GM03348 (cell line): ENCODE data around the gene CCDC71L.

Experiments used
- DNase-seq: peaks from one replicate; pipeline ENCODE4 v3.0.0; 2012; ENCODE audit warnings: low spot score

The CCDC71L gene

DNA sequence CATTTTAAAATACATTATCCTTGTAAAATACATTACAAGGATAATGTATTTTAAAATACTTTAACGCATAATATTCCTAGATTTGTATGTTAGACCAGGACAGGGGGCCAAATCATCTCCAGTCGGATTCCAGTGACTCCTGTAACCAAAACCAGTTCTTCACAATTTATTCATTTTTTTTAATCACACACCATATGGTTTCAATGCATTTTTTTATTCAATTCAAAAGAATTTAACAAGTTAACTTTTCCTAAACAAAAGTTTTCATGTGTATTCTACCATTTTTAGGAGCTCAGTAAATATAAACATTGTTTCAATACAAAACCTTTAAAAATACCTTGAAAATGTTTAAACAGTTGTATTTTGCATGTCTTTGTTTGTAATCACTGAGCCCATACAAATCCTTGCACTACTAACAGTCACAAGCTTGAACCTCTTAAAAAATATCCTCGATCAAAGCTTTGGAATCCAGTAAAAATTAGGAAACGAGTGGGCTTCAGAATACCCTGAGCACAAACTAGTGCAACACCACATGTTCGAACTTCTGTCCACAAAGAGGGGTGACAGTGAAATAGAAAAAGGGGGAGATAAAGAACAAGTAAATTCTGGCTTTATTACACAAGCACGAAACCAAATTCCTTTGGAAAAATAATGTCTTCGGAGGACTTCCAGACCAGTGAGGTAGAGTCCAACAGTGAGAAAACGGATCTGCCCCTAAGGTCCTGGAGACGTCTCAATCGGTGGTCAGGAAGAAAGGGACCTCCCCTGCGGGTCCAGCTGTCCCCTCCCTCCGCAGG, 1.6 kb downstream of the CCDC71L start:
- DNase-seq: no peak

DNA sequence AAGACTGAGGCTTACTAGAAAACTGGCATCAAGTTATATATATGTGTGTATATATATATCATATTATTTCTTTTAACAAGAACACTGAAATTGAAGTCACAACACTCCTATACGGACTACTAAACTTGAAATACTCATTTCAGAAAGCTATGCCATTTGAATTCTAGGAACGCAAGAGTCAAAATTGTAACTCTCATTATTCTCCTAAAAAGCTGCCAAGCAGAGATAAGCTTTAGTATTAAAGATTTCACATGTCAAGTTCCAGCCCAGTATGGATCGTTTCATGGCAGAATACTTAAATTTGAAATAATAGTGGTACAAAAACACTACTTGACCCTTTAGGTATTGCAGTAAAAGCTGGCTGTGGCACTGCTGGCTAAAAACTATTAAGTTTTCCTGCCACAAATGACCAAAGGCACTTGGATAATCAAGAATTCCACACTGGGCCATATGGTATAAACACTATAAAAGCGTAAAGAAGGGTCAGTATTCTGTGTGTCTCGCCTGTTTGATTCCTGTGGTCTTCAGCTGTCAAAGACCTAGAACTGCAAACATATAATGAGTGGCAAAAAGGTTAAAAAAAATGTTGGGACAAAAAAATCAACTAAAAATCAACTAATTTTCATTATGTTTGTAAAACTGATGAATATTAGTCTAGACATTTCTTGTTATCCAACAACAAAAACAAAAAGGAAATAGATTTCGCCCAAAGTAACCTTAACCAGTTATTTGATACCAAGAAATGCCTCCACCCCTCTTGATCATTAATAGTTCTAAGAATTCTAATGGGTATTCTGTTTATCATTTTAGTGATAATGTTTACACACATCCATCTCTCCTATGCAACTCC, 2.4 kb downstream of the CCDC71L start:
- no peak for DNase-seq

GRCh38 chr7:106657085-106657991, 3.6 kb downstream of the CCDC71L start:
- DNase-seq: peak; percentile 25

- DNase-seq: no peak
These were observed 5.1 kb downstream of the CCDC71L start for GRCh38 chr7:106655703-106656498.

DNA sequence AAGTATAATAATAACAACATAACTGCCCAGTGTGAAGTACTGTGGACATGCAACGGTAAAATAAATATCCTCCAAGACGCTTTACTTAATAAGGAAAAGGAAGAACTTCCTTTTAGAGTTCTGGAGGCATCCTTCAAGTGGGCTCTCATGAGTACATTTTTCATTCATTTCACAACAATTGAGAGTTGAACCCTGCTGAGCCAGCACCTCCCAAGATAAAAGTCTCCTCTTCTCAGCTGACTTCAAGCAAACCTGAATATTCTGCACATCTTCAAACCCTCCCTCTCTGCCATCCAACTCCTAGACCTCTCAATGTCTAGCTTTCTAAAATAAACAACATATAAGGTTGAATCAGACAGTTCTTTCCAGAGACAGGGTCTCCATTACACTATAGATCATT, 7.5 kb downstream of the CCDC71L start:
- DNase-seq: no peak

DNA sequence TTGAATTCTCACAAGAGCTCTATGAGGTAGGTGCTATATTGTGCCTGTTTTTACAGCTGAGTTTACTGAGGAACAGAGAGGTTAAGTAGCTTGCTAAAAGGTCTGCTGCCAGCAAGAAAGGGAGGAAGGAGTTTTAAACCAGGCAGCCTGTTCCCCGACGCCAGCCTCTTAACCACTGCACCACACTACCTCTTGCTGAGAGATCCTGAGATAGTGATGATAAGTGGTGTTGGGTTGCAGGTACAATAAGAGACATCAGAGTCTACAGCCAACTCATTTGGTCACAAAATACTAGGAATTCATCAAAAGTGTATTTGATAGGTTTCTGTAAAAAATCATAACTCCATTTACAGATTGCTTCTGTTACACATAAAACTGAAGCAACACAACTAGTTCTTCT, 8.0 kb downstream of the CCDC71L start:
- DNase-seq: no peak

DNA sequence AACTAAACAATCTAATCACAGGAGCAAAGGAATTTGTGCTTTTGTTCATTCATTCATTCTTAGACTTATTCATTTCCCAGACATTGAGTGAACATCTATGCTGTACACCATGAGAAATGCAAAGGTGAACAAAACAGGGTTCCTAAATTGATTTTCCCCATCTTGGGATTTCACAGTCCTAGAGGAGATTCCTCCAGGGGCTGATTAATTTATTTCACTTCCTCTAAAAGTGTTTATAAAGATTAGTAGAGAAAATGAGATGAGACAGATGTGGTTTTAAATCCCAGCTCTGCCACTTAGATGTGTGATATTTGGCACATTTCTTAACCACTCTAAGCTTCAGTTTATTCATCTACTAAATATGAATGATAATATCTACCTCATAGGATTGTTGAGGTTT, 8.9 kb downstream of the CCDC71L start:
- DNase-seq: no peak

- no peak for DNase-seq
These were observed 14.7 kb downstream of the CCDC71L start for GRCh38 chr7:106646256-106646655.

DNA sequence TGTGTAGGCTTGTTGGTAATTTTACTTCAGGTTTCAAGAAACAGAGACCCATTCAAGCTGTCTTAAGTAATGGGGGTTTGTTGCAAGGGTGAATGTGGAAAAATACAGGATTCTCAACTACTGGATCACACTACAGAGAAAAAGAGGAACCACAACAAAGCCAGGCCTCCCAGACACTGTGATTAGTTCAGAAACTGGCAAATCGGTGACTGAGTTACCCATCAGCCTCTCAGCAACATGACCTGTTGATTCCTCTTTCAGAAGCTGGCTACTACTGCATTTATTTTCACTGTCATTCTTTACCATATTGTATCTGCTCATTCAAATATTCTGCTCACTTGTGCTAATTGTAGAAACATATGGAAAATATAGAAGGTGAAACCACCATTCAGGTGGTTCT, 16.0 kb downstream of the CCDC71L start:
- DNase-seq: no peak

DNA sequence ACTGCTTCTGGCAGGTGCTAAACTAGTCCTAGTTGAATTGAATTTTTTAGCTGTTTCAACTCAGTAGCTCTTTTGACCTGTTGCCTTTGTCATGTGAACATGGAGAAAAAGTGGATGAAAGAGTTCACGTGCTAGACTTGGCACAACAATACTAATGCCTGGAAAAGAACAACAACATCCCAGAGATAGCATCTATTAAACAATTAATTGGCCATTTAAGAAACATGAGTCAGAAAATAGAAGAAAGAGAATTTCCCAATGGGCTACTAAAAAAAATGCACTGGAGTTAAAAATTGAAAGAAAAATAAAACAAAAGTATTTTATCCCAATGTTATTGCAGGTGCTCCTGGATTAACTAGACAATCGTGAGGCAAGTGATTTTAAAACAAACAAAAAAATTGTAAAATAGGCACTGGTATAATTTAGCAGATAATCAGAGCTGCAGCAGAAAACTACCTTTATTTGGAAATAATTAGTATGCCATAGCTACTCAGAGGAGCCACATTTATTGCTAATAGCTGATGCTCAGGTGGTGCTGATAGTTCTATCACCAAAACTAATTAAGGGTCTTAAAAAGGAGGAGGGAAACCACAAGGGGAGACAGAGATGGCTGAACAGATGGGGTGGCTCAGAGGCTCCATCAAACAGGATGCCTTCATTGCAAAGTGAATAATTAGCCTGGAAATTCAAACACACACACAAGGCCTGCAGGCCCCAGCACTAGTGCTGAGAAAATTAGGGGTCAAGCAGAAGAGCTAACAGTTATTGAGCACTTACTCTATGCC, 17.6 kb downstream of the CCDC71L start:
- DNase-seq: no peak

DNA sequence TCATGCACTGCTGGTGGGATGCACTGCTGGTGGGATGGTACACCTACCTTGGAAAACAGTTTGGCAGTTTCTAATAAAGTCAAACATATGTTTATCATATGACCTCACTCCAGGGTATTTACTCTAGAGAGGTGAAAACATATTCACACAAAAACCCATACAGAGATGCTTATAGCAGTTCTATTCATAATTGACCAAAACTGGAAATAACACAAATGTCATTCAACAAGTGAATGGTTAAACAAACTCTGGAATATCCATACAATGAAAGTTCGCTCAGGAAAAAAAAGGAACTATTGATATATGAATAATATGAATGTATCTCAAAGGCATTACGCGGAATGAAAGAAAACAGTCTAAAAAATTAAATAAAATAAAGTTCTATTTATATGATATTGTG, 19.5 kb downstream of the CCDC71L start:
- DNase-seq: no peak

- peak; percentile 13 for DNase-seq
These were observed 20.4 kb downstream of the CCDC71L start for GRCh38 chr7:106640368-106641141.

DNA sequence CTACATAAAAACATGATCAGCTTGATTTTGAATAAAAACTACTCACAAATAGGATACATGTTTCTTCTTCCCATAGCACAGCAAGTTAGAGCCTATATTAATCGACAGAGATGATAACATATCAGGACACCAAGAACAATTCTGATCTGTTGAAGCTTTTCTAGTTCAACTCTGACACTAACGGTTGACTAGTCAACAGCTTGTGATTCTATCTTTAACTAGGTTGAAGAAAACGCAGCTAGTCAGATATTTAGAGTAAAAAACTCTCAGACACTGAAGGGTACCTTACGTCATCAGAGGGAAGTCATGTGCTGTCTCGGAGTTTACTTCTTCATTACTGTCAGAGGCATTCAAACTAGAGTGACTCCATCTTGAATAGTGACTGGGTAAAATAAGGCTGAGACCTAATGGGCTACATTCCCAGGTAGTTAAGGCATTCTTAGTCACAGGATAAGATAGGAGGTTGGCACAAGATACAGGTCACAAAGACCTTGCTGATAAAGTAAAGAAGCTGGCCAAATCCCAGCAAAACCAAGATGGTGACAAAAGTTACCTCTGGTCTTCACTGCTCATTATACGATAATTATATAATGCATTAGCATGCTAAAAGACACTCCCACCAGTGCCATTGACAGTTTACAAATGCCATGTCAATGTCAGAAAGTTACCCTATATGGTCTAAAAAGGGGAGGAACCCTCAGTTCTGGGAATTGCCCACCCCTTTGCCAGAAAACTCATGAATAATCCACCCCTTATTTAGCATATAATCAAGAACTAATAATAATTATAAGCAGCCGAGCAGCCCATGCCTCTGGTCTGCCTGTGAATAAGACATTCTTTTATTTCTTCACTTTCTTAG, 21.3 kb downstream of the CCDC71L start:
- DNase-seq: no peak

- DNase-seq: no peak
These were observed 25.5 kb downstream of the CCDC71L start for GRCh38 chr7:106635411-106635810.

GRCh38 chr7:106634958-106635357, 26.0 kb downstream of the CCDC71L start:
- DNase-seq: no peak

GRCh38 chr7:106630648-106631047, 30.3 kb downstream of the CCDC71L start:
- no peak for DNase-seq

DNA sequence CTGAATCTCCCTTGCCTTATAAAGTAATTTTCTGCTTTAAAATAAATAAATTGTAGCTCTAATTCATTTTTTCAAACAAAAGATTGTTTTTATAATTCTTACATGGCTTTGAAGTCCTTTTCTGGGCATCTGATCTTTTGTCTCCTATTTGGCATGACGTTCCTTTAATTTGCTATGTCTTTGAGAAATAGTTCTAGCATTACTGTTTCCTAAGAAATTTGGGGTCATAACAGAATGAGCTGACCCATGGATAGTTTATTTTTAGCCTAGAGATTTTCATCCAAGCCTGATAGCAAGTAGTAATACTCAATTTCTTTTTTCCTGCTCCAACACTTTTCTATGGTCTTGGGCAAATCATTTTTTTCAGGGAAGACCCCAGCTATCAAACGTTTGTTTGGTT, 31.4 kb downstream of the CCDC71L start:
- peak; percentile 65 for DNase-seq

DNA sequence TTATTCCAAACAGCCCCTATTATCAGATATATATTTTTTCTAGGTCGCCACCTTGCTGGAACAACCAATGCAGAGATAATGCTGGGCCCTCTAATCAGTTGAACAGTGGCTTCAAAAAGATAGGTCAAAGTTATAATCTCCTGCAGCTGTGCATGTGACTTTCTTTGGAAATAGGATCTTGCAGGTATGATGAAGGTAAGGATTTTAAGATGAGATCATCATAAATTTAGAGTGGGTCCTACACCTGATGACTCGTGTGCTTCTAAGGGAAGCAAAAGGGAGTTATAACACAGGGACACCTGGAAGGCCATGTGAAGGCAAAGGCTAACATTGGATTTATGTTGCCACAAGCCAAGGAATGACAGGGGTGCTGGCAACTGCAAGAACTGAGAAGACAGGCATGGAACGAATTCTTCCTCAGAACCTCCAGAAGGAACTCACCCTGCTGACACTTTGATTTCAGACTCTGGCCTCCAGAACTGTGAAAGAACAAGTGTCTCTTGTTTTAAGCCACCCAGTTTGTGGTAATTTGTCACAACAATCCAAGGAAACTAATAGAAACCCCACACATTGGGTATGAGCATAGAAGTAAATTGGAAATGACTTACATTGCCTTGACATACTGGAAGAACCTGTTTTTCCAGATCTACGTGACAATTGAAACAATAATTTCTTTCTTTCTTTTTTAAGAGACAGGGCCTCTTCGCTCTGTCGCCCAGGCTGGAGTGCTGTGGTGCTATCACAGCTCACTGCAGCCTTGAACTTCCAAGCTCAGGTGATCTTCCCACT, 34.4 kb downstream of the CCDC71L start:
- DNase-seq: no peak
